GM18520 (cell line): ENCODE results near the gene CCDC169.

Experiments used
- ATAC-seq: cut with Tn5 transposase; IDR thresholded peaks from one replicate; pipeline ENCODE4 v1.9.1; 2021; ENCODE audit not compliant: unreplicated experiment

Gene CCDC169

DNA sequence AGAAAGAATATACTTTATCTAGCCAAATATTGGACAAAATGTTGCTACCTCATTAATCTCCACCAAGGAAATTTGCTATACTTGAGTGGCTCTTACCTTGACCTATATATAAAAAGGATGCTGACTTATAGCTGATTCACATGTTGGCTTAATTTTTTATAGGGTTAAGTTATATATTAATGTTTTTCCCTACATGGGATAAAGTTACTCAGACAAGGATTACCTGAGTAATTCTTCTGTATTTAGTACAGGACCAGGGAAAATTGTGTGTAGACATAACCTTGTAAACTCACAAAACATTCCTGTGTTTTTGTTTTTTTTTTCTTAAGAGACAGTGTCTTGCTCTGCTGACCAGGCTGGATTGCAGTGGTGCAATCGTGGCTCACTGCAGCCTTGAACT, 52.6 kb downstream of the CCDC169 start:
- no peak for ATAC-seq

DNA sequence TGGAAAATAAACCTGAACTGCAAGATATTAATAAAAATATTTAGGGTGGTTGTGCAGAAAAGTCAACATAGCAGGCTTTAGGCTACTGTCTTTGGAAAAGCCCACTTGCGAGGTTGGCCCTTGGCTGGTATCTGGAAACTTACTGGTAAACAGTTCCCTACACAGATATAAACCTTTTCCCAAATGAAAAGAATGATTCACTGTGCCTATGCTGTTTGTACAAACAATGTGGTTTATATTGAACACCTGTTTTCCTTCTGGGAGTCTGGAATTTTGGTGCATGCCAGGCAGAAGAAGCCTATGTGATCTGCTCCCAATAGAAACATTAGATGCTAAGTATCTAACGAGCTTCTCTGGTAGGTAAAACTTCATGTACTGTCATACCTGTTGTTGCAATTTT, 53.5 kb downstream of the CCDC169 start:
- no peak for ATAC-seq

DNA sequence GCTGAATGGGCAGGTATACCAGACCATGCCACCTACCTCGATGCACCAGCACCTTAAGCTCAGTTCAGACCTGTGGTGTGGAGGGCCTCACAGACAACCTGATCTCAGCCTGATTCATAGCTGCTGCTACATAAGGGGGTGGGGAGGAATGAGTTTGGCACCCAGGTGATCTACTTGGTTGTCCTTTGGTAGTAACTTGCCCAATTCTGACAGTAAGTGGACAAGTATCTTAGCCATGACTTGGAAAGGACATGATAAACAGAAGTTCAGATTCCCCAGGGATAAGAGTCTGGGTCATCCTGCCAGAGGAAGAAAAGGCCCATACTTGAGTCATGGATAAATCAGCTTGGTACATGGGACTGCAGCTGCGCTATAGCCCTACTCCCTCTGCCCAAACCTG, 54.9 kb downstream of the CCDC169 start:
- no peak for ATAC-seq

DNA sequence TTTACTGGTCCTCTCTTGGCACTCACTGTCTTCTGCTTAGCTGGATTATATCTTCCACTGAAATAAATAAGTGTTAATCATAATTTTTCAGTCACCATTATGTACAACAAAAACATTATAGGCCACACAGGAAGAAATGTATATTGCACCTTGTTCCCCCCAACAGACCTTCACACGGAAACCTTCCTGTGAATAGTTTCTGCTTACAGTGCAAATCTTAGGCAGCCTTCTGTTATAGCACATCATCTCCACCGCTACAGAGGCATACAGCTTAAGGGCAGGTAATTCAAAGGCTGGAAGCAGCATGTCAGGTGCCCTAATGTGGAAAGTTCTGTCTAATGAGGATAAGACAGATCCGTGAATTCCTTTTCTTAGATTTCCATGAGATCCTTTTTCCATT, 66.4 kb downstream of the CCDC169 start:
- no peak for ATAC-seq

DNA sequence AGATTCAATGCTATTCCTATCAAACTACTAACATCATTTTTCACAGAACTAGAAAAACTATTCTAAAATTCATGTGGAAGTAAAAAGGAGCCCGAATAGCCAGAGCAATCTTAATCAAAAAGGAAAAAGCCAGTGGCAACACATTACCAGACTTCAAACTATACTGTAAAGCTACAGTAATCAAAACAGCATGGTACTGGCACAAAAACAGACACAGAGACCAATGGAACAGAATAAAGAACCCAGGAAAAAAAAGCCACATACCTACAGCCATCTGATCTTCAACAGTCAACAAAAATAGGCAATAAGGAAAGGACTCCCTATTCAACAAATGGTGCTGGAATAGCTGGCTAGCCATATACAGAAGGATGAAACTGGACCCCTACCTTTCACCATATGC, 72.9 kb downstream of the CCDC169 start:
- no peak for ATAC-seq

DNA sequence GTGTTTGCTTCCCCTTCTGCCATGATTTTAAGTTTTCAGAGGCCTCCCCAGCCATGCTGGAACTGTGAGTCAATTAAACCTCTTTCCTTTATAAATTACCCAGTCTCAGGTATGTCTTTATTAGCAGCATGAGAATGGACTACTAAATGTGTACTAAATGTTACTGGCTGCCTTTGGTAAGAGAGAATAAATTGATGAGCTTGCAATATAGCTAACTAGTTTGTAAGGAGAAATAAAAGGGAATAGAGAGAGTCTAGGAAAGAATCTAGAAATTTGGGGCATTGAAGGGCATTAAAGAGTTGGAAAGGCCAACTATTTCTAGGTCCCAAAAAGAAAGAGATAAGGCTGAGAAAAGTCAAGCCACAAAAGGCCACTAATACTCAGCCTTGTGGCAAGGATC, 77.7 kb downstream of the CCDC169 start:
- no peak for ATAC-seq

DNA sequence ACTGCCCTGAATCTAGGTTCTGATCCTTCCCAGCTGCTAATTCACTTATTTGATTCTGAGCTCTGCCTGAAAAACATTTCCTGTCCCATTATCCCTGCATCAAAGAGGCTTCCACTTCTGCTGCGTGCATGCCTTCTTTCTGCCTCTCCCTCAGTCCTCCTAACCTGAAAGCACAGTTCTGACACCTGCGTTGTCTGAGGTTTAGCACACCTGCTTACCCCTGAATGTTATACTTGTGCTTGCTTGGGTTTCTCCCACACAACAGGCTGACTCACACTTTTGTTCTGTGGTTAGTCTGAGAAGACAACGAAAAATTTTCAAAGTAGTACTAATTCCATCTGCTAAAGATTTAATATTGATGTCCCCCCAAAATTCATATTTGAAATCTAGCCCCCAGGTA, 80.2 kb downstream of the CCDC169 start:
- ATAC-seq = no peak

DNA sequence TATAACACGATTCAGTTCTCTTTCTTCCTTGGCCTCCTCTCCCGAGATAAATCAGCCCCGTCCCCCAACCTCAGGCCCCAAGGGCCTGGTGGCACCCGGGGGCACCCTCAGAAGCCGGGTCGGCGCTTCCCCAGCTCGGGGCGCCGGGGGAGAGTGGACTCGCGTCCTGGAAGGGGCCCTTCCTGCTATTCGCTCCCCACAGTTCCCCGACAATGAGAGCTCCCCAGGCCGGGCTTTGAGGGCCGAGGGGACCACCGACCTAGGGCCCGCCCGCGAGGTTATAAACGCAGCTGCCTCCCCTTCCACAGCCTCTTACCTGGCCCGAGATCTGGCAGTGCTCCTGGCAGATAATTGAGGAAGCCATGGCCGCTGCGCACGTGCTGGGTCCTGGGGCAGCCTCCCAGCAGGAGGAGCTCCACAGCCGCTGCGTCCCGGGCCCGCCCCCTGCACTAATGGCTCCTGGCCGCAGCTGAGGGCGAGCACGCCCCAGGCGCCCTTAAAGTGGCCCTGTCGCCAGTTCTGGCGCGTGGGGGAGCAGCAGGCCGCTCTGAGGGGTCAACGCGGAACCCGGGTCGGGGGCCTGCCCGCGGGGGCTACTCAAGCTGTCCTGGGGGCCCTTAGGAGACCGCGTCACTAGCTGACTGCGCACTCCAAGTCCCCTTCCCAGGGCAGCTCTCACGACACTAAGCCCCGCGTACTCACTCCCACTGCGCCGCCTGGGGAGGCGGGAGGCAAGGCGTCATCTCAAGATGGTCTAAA, 83.3 kb downstream of the CCDC169 start, which contains the start of gene SOHLH2:
Gene SOHLH2 (minus strand): TSS at position 394 of the 759 bp plus-strand sequence. CDS start 30 bp downstream, at position 364.
- no peak for ATAC-seq

DNA sequence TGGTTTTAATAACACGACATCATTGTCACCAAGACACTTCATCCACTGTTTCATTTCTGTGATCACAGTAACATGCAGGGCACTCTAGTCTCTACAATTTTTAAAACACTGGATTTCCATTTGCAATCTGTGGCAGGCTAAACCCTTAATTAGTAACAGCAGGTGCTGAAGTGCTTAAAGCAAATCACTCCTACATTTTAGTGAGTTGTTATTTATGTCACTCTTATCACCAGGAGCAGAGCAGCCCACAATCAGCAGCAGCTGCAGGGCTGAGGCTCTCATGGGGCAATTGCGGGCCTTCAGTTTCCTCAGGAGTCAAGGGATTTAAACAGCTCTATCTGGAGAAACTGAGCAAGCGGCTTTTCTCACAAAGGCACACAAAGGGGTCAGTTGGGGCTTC, 84.8 kb downstream of the CCDC169 start:
- ATAC-seq = no peak

DNA sequence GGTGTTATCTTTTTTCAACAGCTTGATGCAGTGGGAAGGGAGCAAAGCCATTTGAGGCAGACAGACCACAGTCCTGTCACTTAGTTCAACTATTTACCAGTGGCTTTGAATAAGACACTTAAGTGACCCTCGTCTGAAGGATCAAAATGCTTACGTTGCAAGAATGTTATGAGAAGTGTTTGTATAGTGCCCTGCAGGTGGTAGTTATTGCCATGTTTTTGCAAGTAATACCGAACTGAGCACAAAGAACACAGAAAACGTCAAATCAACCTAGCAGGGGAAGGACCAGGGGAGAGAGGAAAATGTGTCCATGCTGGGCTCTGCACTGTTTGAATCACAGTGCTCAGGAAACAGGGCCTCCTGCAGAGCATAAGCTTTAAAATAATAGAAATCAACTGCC, 86.0 kb downstream of the CCDC169 start:
- ATAC-seq = no peak

DNA sequence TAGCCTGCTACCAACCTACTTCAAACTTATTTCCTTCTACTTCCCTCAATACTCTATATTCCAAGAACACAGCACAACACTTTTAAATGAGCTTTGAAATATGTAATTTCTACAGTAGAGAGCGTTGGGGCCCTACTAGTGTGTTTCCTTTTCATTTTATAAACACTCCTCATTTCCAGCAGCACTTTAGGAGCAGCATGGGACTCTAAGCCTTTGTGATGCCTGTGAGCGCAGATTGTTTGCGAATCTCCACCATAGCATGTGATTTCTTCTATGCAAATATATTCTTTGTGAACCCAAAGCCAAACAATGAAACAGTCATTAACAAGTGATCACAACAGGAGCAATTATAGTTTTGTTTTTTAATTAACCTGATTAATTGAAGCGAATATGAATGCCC, 86.9 kb downstream of the CCDC169 start:
- no peak for ATAC-seq

DNA sequence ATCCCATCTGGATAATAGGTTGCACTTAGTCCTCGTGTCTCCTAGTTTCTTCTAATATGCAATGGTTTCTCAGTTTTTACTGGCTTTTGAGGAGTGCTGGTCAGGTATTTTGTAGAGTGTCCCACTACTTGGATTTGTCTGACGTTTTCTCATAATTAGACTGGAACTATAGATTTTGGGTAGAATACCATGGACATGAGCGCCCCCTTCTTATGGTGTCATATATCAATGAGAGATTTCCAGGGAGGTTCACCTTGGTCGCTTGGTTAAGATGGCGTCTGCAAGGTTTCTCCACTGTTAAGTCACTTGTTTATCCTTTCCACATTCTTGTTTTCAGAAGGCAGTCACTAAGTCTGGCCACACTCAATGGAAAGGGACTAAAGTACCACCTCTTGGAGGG, 89.9 kb downstream of the CCDC169 start:
- ATAC-seq = no peak

DNA sequence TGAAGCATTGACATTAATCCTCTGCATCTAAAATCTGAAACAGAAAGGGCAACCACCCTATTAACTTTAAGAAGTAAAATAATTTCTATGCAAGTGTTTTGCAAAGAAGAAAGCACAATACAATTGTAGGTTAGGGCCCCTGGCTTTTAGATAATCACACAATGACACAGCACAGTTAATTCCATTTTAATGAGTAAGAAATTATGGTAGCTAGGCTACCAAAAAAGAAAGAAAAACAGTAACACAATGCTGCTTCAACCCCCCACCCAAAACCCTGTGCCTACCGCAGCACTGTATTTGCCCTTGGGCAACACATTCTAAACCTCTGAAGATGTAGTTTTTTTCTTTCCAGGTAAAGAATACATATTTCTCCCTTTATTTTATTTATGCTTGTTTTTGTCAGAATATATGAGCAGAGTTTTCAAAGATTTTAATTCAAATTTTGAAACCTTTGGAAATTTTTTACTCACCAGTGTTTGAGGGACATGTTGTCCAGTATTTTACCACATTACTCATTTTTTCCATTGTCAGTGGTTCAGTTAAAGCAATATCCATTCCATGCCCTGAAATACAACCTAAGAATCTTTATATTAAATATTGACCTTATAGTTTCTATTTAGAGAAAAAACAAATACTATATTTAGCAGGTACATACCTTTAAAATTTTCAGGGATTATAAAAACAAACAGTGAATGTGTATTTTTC, 104.3 kb downstream of the CCDC169 start:
- ATAC-seq = no peak

DNA sequence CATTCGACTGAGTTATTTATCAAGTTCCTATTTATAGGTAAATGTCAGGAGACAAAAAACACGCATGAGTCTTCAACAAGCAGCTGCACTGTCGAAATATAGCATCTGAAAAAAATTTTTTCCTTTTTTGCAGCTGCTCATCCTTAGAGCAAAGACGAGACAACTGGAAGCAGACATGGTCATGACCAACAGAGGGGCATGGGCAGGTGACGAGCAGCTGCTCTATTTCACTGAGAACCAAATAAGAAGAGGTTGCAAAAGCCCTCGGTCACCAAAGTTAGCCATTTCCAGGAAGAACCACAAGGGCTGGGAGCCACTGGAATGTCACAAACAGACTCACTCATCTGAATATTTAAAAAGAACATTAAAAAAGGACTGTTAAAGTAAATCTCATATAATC, 105.4 kb downstream of the CCDC169 start:
- no peak for ATAC-seq

DNA sequence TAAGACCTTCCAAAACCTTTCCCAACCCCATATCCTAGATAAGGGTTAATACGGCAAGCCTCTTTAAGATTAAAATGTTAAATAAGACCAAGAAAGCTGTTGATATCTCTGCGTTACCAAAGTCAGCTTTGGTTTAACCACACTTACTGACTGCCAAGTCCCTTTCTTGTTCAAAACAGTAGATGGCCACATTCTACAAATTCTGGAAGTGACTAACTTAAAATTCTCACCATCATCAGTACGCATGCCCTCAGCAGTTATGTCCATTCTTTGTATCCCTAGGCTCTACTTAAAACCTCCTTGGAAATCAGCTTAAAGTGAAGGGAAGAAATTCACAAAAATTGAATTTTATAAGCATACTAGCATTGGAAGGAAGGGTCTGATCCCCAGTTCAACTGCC, 106.8 kb downstream of the CCDC169 start:
- ATAC-seq = no peak

DNA sequence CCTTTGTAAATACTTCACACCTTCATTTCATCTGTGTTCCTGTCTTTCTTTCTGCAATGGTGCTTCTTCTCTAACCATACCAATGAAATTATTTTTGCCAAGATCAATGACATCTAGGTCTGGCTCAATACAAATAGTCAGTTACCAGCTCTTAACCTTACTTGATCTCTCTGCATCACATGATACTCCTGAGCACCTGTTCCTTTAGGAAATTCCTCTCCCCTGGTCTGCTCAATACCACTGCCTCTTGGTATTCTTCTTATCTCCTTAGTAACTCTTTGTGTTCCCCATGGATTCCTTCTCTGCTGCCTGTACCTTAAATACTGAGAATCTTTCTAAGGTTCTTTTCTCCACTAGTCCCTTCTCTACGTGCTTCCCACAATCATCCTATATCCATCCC, 109.2 kb downstream of the CCDC169 start:
- no peak for ATAC-seq

DNA sequence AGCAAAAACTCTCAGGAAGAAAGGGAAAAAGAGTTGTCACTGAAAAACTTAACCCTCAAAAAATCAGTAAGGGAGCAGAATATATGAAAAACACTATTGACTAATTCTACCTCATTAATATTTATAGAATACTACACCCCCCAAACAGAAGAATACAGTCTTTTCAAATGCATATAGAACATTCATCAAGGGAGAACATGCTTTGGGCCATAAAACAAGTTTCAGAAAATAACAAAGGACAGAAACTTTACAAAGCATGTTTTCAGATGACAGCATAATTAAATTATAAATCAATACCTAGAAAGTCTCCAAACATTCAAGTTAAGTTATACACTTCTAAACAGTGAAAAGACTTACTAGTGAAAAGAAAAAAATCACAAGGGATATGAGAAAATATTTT, 113.7 kb downstream of the CCDC169 start:
- ATAC-seq = no peak
